Hepatic stellate cell (primary cell): ENCODE results near the gene LRRC15.

ENCODE experiments used
- DNase-seq: peaks from one replicate; pipeline ENCODE4 v3.0.0; 2011; ENCODE audit warnings: low spot score

Gene LRRC15

DNA sequence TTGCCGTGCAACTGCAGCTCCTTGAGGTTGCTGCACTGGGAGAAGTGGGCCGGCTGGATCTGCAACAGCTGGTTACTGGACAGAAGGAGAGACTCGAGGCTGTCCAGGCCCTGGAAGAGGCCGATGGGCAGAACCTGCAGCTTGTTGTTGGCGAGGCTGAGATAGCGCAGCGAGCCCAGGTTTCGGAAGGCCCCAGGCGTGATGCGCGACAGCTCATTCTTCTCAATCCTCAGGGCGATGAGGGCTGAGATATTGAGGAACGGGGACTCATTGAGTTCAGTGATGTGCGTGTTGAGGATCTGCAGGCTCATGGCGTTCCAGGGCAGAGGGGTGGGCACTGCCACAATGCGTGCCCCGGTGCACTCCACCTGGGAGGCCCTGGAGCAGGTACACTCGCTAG is 9.0 kb downstream of the LRRC15 start:
- no peak for DNase-seq

GRCh38 chr3:194357681-194358080 is 11.9 kb downstream of the LRRC15 start:
- DNase-seq: no peak

GRCh38 chr3:194355379-194355778 is 14.2 kb downstream of the LRRC15 start:
- DNase-seq: no peak

DNA sequence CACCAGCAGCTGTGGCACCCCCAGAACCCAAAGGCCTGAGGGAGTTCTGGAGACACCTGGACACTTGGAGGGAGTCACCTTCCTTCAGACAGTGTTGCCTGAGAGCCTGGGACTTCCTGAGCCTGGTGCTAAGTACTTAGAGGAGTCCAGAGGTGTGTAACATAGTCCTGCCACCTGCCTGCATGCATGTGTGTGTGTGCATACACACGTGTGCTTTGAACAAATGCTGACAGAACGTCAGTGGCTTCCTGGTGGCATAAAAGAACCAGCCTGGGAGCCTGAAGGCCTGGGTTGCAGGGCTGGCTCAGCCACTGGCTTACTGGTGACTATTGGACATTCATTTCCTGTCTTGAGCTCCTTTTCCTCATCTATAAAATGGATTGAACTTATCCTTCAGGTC is 15.2 kb downstream of the LRRC15 start:
- no peak for DNase-seq

DNA sequence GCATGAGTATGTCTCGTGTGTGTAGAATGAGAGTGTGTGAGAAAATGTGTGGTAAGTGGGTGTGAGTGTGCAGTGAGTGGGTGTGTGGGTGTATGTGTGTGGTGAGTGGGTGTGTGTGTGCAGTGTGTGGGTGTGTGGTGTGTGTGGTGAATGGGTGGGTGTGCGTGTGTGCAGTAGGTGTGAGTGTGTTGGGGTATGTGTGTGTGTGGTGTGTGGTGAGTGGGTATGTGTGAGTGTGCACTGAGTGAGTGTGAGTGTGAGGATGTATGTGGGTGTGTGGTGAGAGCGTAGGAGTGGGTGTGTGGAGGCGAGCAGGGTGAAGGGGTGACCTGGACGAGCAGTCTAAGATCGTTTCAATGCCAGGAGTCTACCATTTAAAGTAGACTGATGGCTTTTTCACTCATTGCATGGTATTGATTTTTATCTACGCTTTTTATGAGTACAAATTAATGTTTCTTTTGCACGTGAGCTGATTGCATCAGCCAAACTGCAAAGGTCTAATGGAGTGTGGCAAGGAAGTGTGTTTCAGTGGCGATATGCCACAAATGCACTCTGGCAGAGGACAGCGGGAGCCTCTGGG is 16.8 kb downstream of the LRRC15 start:
- no peak for DNase-seq

- no peak for DNase-seq
These were observed 17.5 kb downstream of the LRRC15 start for GRCh38 chr3:194351952-194352536.

GRCh38 chr3:194351080-194351672 is 18.4 kb downstream of the LRRC15 start, which contains the start of gene CPN2:
Gene CPN2, minus strand, starts transcription at chr3:194351328. Its CDS starts 8,626 bp downstream, at chr3:194342702.
- DNase-seq: no peak

- no peak for DNase-seq
These were observed 18.8 kb downstream of the LRRC15 start for GRCh38 chr3:194350726-194351071.

DNA sequence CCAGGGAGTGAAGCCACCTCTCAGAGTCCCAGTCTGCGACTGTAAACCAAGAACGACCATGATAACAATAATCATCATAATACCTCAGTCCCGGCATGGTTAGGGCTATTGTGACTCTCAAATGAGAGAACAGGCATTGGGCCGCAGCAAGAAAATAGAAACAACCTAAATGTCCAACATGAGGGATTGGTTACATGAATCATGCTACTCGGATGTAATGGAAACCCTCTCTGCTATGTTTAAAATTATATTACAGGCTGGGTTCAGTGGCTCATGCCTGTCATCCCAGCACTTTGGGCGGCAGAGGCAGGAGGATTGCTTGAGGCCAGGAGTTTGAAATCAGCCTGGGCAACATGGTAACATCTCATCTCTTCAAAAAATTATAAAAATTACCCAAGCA is 21.2 kb downstream of the LRRC15 start:
- DNase-seq: no peak

DNA sequence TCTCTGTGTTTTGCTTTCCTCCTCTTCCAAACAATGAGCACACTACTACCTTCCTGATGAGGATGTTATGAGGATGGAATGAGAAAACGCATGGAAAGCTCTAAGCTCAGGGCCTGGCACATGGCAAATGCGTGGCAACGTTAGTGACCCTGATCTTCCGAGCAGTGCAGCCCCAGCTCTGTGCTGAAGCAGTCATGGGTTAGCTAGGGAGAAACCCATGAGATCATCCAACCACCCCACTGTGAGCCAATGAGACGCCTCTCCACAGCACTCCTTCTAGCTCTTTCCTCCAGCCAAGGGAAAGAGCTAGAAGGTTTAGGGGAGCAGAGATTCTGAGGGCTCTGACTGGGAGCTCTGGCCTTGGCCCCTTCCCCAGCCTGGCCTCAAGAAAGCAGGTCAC is 22.9 kb downstream of the LRRC15 start:
- DNase-seq: no peak

DNA sequence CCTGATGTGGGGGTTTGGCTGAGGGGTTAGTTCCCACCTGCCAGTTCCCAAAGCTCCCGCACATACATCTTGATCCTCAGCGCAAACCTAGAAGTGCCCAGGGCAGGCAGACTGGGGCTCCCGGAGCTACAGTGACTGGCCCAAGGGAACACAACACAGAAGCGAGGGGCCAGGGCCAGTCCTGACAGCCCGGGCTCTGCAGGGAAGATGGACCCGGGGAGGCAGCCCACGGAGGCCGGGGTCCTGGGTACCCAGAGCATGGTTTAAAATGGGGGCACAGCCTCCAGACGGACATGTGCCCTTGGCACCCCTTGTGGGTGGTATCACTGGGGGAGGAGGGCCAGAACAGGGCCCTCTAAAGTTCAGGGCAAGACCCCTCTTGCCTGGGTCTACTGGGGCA is 23.5 kb downstream of the LRRC15 start:
- no peak for DNase-seq

GRCh38 chr3:194344012-194344411 is 25.5 kb downstream of the LRRC15 start:
- peak; percentile 91 for DNase-seq

GRCh38 chr3:194343561-194343893 is 26.0 kb downstream of the LRRC15 start:
- no peak for DNase-seq

DNA sequence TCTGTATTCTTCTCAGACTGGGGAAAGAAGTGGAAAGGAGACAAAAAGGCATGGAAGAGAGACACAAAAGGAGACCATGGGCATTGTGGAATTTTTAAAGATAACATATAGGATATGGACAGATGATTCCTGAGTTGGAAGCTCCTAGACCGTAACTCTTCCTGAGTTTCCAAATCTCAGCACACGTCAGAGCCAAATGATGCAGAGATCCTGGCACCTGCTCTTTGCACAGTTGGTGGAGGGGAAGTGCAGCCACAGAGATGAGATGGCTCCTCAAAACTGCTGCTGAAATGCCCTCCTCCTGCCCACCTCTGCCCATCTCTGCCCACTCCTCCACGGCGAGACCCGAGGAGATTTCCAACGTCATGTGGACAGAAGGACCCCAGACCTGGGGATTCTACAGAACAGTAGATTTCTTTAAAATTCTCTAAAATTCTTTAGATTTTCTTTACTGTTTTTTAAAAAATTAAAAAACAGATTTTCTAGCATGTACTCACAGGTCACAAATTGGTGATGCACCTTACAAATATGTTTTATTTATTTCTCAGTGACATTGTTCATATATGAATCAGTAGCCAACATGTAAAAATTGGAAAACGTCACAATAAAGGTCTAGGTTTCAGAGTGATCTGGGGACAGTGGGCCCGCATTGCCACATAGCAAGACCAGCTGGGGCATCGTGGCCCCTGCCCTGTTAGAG is 26.5 kb downstream of the LRRC15 start:
- DNase-seq: no peak

DNA sequence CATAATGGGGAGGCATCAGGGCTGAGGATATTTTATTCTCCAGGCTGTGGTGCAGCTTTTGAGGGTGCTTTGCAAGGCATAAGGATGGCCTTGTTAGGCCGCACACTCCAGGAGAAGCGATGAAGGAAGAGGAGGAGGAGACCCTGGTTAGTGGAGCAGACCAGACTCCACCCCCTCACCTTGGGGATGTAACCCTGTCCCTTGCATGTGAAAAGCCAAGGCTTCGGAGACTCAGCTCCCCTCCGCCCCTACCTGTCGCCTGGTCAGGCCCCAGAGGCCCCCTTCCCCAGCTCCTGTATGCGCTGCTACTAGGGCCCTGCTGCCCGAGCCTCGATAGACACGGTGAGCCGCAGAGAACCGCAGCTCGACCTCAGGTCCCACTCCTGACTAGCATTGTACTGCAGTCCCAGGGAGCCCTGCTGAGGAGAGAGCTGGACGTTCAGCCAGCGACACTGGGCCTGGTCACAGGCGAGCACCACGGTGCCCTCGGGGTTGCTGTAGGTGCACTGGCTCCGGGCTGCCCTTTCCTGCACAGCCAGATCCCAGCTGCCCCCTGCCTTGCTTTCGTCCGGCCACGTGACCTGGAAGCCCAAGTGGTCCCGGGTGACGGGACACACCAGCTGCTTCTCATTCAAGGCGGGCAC is 28.7 kb downstream of the LRRC15 start:
- DNase-seq: no peak

DNA sequence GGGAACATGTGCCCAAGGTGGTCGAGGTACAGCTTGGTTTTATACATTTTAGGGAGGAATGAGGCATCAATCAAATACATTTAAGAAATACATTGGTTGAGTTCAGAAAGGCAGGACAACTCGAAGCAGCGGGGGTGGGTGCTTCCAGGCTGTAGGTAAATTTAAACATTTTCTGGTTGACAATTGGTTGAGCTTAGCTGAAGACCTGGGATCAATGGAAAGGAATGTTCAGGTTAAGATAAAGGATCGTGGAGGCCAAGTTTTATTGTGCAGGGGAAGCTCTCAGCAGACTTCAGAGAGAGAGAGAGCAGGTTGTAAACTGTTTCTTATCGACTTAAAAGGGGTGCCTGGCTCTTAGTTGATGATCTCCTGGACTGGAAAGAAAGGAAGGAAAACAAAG is 29.7 kb downstream of the LRRC15 start:
- no peak for DNase-seq

DNA sequence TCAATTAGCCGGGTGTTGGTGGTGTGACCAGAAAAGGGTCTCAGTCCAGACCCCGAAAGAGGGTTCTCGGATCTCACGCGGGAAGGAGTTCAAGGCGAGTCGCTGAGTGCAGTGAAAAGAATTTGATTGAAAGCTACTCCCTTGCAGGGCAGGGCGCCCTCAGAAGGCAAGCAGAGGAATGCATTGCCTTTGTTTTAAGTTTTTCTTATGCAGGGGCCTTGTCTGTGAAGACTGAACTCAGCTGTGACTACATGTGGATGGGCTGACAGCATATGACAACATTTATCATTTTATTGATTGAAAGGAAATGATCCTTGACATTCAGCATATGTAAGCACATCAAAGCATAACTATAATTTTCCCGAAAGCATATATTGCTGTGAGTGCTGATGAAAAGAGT is 30.2 kb downstream of the LRRC15 start:
- DNase-seq: no peak

DNA sequence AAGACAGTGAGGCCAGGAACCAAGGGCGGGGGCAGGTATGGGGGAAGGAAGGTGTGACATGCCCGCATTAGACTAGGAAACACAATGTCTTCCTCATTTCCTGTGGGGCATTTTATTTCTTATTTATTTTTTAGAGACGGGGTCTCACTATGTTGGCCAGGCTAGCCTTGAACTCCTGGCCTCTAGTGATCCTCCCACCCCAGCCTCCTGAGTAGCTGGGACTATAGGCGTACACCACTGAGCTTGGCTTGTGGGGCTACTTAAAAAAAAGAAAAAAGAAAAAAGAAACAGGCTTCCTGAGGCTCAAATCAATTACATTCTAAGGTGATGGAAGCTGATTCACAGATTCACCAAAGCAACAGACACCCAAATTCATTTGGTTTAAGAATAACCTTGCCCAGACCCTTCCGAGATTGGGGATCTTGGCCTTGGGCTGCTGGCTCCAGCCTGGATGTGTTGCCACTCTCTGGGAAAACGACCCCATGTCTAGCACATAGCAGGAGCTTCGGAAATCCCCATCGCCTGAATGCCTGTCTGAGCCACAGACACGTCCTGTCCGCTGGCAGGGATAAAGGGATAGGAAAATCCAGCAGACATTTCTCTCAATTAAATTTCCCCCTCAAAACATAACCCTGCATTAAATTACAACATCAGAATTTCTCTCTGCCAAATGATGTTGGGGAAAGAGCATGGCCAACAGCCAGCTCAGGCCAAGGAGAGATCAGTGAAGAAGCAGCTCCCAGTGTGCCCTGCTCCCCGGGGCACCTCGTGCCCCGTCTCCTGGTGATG is 31.4 kb downstream of the LRRC15 start:
- no peak for DNase-seq

- DNase-seq: no peak
These were observed 32.8 kb downstream of the LRRC15 start for GRCh38 chr3:194336601-194337355.

GRCh38 chr3:194333981-194334320 is 35.6 kb downstream of the LRRC15 start:
- no peak for DNase-seq

- peak; percentile 81 for DNase-seq
These were observed 36.1 kb downstream of the LRRC15 start for GRCh38 chr3:194333212-194333980.
